ENCODE data around the gene EHHADH.

DNA sequence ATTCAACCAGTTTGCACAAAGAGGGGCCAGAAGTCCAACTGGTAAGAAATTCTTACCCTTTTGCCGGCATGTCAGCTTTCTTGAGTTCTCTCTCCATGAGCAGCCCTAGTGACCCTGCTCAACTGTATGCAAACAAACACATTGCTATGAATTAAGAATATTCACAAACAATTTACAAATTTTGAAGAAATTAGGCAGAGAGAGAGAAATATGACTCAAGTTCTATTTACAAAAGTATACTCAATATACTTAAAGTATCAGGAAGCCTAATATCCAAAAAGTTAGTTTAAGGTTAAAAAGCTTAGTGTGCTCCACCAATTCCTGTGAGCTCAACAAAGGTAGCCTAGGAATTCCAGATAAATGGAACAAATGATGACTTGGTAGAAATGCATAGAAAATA, 3.5 kb upstream of the EHHADH start:
- TF ChIP-seq CTCF (IDR thresholded peaks at IDR 0.05): no peak
- no peak for TF ChIP-seq POLR2A (IDR thresholded peaks at IDR 0.05)

Measured in lower leg skin (tissue), 3 donors.